GM21381 (cell line): ENCODE results near the gene ADAMTS3.
A peak's percentile ranks its signal among the peaks of the same experiment; 100 is the strongest.

ENCODE experiments used
- ATAC-seq: cut with Tn5 transposase; IDR thresholded peaks from one replicate; pipeline ENCODE4 v1.9.1; 2021; ENCODE audit warnings: mild to moderate bottlenecking, moderate library complexity; ENCODE audit not compliant: unreplicated experiment

The ADAMTS3 gene

GRCh38 chr4:72302981-72303704 lies 265.9 kb downstream of the ADAMTS3 start:
- peak; percentile 91 for ATAC-seq

DNA sequence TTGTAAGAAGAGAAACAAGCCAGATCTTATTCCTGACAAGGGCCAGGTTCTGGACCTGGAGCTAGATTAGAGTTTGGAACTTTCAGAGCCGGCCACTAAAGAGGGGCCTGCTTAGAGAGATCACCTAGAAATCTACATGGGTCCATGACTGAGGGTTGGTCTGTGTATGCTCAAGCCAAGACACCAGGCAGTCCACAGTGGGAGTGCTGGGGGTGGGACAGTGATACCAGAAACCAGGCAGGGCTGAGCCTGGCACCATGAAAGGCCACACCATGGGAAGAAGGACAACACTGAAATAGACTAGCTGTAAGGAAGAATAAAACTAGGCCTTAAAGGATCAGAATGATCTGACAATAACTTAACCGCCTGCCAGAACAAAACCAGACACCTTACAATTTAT lies 267.3 kb downstream of the ADAMTS3 start:
- ATAC-seq: no peak

GRCh38 chr4:72300126-72300525 lies 268.9 kb downstream of the ADAMTS3 start:
- no peak for ATAC-seq

DNA sequence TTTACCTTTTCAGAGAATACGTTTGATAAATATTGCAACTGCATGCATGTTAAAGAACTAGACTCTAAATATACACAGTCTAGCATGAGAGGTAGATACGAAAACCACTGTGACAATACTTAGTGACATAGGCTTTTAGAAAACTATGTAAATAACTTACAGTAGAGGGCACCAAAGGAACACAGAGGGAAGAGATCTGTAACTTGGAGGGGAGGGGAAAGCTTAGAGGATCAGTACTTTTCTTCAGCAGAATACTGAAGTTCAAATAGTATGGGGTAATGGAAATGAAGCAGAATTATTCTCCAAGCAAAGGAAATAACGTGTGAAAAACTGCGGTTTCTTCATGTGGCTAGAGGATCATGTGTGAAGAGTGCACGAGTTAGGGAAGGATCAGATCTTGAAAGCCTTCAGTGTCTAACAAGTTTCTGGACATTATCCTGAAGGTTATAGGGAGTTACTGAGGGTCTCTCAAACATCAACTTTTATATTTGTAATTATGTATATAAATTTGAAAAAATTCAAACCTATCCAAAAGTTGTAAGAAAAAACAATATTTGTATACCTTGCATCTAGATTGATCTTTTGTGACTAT lies 273.0 kb downstream of the ADAMTS3 start:
- ATAC-seq: peak; percentile 63

GRCh38 chr4:72290737-72291136 lies 278.3 kb downstream of the ADAMTS3 start:
- no peak for ATAC-seq

DNA sequence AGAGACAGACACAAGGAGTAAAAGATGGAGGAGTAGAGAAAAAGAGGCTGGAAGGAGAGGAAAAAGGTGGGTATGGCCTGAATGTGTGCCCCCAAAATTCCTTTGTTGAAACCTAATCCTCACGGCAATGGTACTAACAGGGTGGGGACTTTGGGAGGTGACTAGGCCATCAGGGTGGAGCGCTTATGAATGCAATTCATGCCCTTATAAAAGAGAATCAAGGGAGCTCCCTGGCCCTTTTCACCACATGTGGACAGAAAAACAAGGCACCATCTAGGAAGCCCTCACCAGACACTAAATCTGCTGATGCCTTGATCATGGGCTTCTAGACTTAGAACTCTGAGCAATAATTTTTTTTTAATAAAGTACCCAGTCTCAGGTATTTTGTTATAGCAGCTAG lies 282.1 kb downstream of the ADAMTS3 start:
- no peak for ATAC-seq

DNA sequence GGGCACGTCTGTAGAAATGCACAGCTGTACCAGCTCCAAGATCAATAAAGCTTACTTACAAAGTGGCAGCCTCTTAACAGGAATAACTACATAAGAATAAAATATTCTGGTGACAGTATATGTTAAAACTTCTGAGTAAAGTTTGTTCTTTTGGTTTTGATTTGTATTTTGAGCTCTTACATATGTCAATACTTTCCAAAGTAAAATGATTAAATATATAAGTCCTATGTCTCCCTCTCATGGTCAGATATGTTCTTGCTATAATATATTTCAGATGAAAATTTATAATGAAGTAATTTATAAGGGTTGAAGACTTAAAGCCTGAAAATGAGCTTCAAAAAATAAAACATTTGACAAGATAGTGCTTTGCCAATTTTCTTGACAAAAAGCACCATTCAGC lies 282.8 kb downstream of the ADAMTS3 start:
- ATAC-seq: no peak

DNA sequence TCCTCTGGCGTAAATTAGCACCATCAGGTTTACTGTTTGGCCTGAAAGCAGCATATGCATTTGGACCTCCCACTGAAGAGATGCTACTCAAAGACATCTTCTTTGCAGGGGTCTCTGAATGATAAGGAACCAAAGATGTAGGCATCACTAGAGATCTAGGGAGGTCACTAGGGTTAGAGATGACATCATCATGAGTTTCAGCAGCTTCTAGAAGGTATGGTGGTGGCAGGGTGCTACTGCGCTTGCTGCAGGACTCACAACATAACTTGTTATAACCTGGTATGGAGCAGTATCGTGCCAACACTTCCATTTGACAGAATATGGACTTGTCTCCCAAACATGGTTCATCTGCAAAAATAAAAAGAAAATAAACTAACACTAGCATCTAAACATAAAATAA lies 285.7 kb downstream of the ADAMTS3 start:
- no peak for ATAC-seq

DNA sequence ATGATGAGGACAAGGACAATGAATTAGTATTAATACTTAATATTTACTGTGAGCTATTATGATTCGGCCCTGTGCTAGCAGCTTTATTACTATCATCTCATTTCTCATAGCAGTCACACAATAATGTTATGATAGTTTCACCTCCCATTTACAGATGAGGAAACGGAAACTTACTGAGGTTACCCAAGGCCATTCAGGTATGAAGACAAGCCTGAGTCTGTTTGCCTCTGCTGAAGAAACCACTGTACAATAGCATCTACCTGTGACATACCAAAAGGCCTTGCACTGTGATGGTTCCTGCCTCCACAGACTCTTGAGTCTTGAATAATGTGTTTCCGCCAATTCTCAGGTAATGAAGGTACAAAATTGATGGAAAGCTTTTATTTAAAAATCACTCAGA lies 288.8 kb downstream of the ADAMTS3 start:
- no peak for ATAC-seq

DNA sequence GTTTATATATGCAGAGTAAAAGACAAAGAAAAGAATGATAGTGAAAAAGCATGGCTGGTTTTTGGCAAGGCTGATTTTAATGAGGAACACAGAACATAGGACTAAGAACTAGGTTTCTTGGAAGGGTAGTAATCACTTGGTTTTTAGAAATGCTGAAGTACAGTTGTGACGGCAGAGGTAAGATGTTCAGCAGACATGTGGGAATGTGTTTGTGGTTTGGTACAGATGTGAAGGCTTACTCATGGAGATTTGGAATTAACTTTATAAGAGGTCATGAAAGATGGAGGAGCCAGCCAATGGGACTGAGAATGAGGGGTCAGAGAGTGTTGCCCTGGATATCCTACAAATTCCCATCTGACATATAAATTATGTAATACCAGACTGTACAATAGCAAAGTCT lies 293.6 kb downstream of the ADAMTS3 start:
- ATAC-seq: no peak

DNA sequence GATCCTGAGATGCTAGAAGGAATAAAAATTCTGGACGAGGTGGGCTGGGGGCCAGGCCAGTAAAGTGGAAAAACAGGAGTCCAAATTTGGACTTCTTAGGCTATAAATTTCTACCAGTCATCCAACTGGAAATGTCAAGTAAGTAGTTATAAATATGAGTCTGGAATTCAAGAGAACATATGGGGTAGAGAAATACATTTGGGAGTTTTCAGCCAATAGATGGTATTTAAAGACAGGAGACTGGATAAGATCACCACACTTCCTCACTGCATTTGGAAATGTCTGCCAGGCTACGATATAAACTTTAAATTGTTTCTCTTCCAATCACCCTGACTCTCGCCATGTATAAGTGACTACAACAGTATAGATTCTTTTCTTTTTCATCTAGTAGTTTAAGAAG lies 294.8 kb downstream of the ADAMTS3 start:
- no peak for ATAC-seq

DNA sequence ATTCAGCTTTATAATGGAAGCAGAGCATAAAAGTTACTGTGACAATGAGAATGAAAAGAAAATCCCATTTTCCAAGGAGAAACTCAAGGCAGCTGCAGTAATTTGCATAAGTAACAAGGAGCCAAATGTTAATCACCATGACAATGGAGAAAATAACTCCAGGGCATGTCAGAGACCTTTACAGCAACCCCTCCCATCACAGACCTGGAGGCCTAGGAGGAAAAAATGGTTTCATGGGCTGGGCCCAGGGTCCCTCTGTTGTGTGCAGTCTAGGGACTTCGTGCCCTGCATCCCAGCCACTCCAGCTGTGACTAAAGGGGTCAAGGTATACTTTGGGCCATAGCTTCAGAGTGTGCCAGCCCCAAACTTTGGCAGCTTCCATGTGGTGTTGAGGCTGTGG lies 313.8 kb downstream of the ADAMTS3 start:
- no peak for ATAC-seq

GRCh38 chr4:72243641-72244040 lies 325.4 kb downstream of the ADAMTS3 start:
- no peak for ATAC-seq

DNA sequence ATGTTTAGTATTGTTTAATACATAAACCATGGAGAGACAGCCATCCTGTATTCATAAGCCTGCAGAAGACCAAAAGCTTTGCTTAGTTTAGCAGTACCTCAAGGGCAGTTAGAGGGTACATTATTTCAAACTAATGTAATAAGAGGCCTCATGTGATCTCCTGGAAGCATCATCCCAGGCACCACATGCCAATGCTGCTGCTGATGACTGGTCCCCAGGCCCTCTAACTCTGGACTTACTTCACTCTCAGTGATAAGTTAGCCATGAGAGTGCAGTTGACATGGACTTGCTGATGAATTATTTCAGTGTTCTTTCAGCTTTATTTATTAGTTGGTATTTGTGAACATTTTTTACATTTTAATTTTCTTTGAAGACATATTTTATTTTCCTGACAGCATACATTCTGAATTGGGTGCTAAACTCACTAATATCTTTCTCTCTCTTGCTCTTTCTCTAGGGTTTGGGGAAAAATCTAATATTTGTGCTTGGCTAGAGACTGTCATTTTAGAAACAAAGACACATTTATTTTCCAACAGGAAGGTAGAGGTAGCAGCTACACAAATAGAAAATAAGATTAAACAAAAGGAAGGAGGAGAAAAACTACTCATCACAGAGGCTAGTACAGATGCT lies 329.4 kb downstream of the ADAMTS3 start:
- ATAC-seq: no peak
